K562 (cell line): ENCODE measurements around the gene EHBP1. TPM values are rescaled to one million over a fixed set of nuclear protein-coding genes. Genes with fewer than 3 reads are reported as not detected.

Source experiments
- BRCA1 ChIP-seq, 2 experiments: fragments of 450-650 bp in 1 of 2; sonication (generic) in 1 of 2; formaldehyde crosslinking in 1 of 2; IDR thresholded peaks; 2 replicates each; pipeline versions ENCODE4 v1.5.0 to v1.6.1; 2017 to 2020; ENCODE audit warnings: mild to moderate bottlenecking in 1 of 2, missing genetic modification reagents in 1 of 2
- CEBPG ChIP-seq, 3 experiments: fragments of 200-800 bp in 1 of 3; sonication (Bioruptor generic) in 1 of 3; sonication (generic) in 1 of 3; formaldehyde crosslinking in 1 of 3; IDR thresholded peaks in 2 of 3; conservative IDR thresholded peaks in 1 of 3; 2 replicates each; pipeline versions ENCODE4 v1.6.1 to v1.8.0; 2016 to 2022; ENCODE audit warnings: missing compliant biosample characterization in 2 of 3, missing genetic modification characterization in 2 of 3, mild to moderate bottlenecking in 1 of 3, missing genetic modification reagents in 1 of 3
- ELK3 ChIP-seq: fragments of 450-650 bp; formaldehyde crosslinking; IDR thresholded peaks from 2 replicates; pipeline ENCODE4 v1.4.0; 2020; ENCODE audit warnings: mild to moderate bottlenecking
- GTF2F1 ChIP-seq: IDR thresholded peaks from 2 replicates; pipeline ENCODE4 v1.6.1; 2011; ENCODE audit warnings: low read depth, low read length, improper control_type of control experiment
- JUN ChIP-seq, 2 experiments: sonication (generic) in 1 of 2; formaldehyde crosslinking in 1 of 2; IDR thresholded peaks; 2 replicates each; pipeline versions ENCODE4 v1.6.1 to v1.8.0; 2012 to 2022; ENCODE audit warnings: borderline replicate concordance in 2 of 2, mild to moderate bottlenecking in 2 of 2, improper control_type of control experiment in 1 of 2, low read depth in 1 of 2, low read length in 1 of 2, missing genetic modification reagents in 1 of 2
- MYC ChIP-seq, 2 experiments: fragments of 250-450 bp in 1 of 2; sonication (Bioruptor Pico) in 1 of 2; IDR thresholded peaks; 2 replicates each; pipeline versions ENCODE4 v1.5.1 to v1.6.1; 2012 to 2021; ENCODE audit warnings: low read depth in 2 of 2, borderline replicate concordance in 1 of 2, improper control_type of control experiment in 1 of 2, low read length in 1 of 2, mild to moderate bottlenecking in 1 of 2, moderate library complexity in 1 of 2
- NFIC ChIP-seq: fragments of 450-650 bp; IDR thresholded peaks from 2 replicates; pipeline ENCODE4 v1.6.1; 2017; ENCODE audit warnings: mild to moderate bottlenecking, inconsistent platforms
- ZBTB12 ChIP-seq: fragments of 250-450 bp; sonication (Bioruptor Pico); IDR thresholded peaks from 2 replicates; pipeline ENCODE4 v1.4.0; 2020
- ZBTB17 ChIP-seq: fragments of 450-650 bp; formaldehyde crosslinking; IDR thresholded peaks from 2 replicates; pipeline ENCODE4 v1.4.0; 2020; ENCODE audit warnings: mild to moderate bottlenecking
- ZNF318 ChIP-seq, 2 experiments: fragments of 450-650 bp; IDR thresholded peaks; 2 replicates each; pipeline ENCODE4 v1.6.1; 2016; ENCODE audit warnings: mild to moderate bottlenecking in 2 of 2, borderline replicate concordance in 1 of 2, low read depth in 1 of 2, moderate library complexity in 1 of 2
- ZNF551 ChIP-seq: fragments of 250-450 bp; sonication (Bioruptor Pico); IDR thresholded peaks from 2 replicates; pipeline ENCODE4 v1.5.0; 2021; ENCODE audit warnings: mild to moderate bottlenecking, moderate library complexity
- polyA plus RNA-seq, 8 experiments: library from polyadenylated mRNA; depleted of rRNA in 4 of 8; stranded (reverse) in 5 of 8; unstranded in 3 of 8; fragments of >200 nt; fragmentation: Nextera tagmentation in 2 of 8; fragmentation: Illumina TruSeq in 1 of 8; extraction: Ambion mirVana in 2 of 8; extraction: Trizol in 1 of 8; gene quantifications; 2 replicates each; pipeline versions ENCODE4 v1.2.1 to v1.2.3, GENCODE V29; 2011 to 2014; ENCODE audit warnings: inconsistent platforms in 1 of 8, missing spikeins in 1 of 8
- total RNA-seq, 7 experiments: library from RNA; depleted of rRNA in 6 of 7; stranded (reverse); fragments of >200 nt in 6 of 7; fragmentation: Illumina TruSeq in 2 of 7; extraction: Trizol in 2 of 7; gene quantifications; 2 replicates each; pipeline versions ENCODE4 v1.2.1 to v1.2.3, GENCODE V29; 2011 to 2021; ENCODE audit warnings: low replicate concordance in 1 of 7
- TF ChIP-seq, protein P1 (sequence below): sonication (generic); formaldehyde crosslinking; IDR thresholded peaks from 2 replicates; pipeline ENCODE4 v1.8.1; 2023; ENCODE audit warnings: mild to moderate bottlenecking, missing genetic modification reagents

Gene EHBP1
- total and polyA plus RNA-seq, 9 of the 15 experiments (the other 6 are each of a cell fraction or from before 2014, with no cell fraction given), result 8.9 to 26.6 (median 19.3) TPM

- no peak for TF ChIP-seq ZNF318 (IDR thresholded peaks at IDR 0.05; ENCODE audit: borderline replicate concordance in 1 of 2, low read depth in 1 of 2)
- no peak for TF ChIP-seq BRCA1 (IDR thresholded peaks at IDR 0.05)
- TF ChIP-seq BRCA1 (CRISPR knock-in tag; IDR thresholded peaks at IDR 0.05), result no peak
- TF ChIP-seq, protein P1, sequence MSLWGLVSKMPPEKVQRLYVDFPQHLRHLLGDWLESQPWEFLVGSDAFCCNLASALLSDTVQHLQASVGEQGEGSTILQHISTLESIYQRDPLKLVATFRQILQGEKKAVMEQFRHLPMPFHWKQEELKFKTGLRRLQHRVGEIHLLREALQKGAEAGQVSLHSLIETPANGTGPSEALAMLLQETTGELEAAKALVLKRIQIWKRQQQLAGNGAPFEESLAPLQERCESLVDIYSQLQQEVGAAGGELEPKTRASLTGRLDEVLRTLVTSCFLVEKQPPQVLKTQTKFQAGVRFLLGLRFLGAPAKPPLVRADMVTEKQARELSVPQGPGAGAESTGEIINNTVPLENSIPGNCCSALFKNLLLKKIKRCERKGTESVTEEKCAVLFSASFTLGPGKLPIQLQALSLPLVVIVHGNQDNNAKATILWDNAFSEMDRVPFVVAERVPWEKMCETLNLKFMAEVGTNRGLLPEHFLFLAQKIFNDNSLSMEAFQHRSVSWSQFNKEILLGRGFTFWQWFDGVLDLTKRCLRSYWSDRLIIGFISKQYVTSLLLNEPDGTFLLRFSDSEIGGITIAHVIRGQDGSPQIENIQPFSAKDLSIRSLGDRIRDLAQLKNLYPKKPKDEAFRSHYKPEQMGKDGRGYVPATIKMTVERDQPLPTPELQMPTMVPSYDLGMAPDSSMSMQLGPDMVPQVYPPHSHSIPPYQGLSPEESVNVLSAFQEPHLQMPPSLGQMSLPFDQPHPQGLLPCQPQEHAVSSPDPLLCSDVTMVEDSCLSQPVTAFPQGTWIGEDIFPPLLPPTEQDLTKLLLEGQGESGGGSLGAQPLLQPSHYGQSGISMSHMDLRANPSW (CRISPR knock-in tag), result no peak
- TF ChIP-seq ZNF551, result no peak
- TF ChIP-seq ZBTB17, result no peak
- TF ChIP-seq NFIC, result no peak
- no peak for TF ChIP-seq ZBTB12 (CRISPR knock-in tag)
- peak; percentile 95 for TF ChIP-seq CEBPG (CRISPR knock-in tag; IDR thresholded peaks at IDR 0.05)
- peak; percentile 83 to 89 for TF ChIP-seq CEBPG (tag; conservative IDR thresholded peaks at IDR 0.05 in 1 of 2, IDR thresholded peaks at IDR 0.05 in 1 of 2)
- TF ChIP-seq GTF2F1, result no peak
- TF ChIP-seq ELK3 (CRISPR knock-in tag), result no peak
- no peak for TF ChIP-seq JUN (IDR thresholded peaks at IDR 0.05; ENCODE audit: borderline replicate concordance, low read depth, low read length)
- no peak for TF ChIP-seq JUN (CRISPR knock-in tag; IDR thresholded peaks at IDR 0.05; ENCODE audit: borderline replicate concordance)
- peak; percentile 64; the same call in 1 of the 2 replicates for TF ChIP-seq MYC (IDR thresholded peaks at IDR 0.05; ENCODE audit: low read depth, low read length)
- no peak for TF ChIP-seq MYC (CRISPR knock-in tag; IDR thresholded peaks at IDR 0.05; ENCODE audit: borderline replicate concordance, low read depth)
Measured at GRCh38 chr2:63041592-63041991, 336.1 kb downstream of the EHBP1 start (continued).
